OCI-LY1 (cell line): Measurements from ENCODE around the gene BCS1L.

ENCODE experiments used
- EZH2 ChIP-seq: fragments of 200-600 bp; sonication (generic), shearing (Covaris generic); IDR thresholded peaks from 2 replicates; pipeline ENCODE4 v1.8.0; 2017; ENCODE audit warnings: borderline replicate concordance, mixed run types, mild to moderate bottlenecking, antibody characterized with exemption, low read length, moderate library complexity, mixed read lengths
- TF ChIP-seq, protein P1 (sequence below): fragments of 200-600 bp; sonication (generic), shearing (Covaris generic); IDR thresholded peaks from 2 replicates; pipeline ENCODE4 v1.5.1; 2017; ENCODE audit warnings: mild to moderate bottlenecking, antibody characterized with exemption, low read length, moderate library complexity, mixed read lengths

DNA sequence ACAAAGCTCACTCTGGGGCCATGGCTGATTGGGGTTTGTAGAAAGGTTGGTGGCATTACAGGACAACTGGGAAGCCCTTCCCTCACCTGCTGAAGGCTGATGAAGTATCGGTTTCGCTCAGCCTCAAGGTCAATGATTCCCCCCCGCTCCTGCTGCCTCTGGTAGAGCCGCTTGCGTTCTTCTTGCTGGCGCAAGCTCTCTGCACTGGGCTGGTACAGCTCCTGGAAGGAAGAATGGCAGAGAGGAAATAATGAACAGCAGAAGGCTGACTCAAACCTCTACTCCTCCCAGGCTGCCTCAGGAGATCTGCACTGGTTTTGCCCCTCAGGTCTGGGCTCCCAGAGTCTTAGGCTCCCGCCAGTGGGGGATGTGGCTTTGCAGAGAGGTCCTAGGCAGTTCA is 5.2 kb downstream of the BCS1L start:
- TF ChIP-seq, protein P1, sequence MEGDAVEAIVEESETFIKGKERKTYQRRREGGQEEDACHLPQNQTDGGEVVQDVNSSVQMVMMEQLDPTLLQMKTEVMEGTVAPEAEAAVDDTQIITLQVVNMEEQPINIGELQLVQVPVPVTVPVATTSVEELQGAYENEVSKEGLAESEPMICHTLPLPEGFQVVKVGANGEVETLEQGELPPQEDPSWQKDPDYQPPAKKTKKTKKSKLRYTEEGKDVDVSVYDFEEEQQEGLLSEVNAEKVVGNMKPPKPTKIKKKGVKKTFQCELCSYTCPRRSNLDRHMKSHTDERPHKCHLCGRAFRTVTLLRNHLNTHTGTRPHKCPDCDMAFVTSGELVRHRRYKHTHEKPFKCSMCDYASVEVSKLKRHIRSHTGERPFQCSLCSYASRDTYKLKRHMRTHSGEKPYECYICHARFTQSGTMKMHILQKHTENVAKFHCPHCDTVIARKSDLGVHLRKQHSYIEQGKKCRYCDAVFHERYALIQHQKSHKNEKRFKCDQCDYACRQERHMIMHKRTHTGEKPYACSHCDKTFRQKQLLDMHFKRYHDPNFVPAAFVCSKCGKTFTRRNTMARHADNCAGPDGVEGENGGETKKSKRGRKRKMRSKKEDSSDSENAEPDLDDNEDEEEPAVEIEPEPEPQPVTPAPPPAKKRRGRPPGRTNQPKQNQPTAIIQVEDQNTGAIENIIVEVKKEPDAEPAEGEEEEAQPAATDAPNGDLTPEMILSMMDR: no peak
- no peak for TF ChIP-seq EZH2
